CD4-positive, alpha-beta T cell treated with Interleukin-6 at 100 ng/mL for 8 hours (primary cell): ENCODE data around the gene VSIG4.
"Not testable (repeated sequence)": the region's sequence is repeated elsewhere in the genome, so short reads cannot be mapped to it uniquely, and the experiment has no call there.

Experiments used
- DNase-seq: peaks from one replicate; pipeline ENCODE4 v3.0.0-alpha.2; 2020; ENCODE audit warnings: mixed read lengths, low spot score

Gene VSIG4

GRCh38 chrX:66007851-66008250 lies 32.0 kb downstream of the VSIG4 start:
- DNase-seq, result no peak

GRCh38 chrX:66005830-66006449 lies 33.9 kb downstream of the VSIG4 start:
- no peak for DNase-seq

DNA sequence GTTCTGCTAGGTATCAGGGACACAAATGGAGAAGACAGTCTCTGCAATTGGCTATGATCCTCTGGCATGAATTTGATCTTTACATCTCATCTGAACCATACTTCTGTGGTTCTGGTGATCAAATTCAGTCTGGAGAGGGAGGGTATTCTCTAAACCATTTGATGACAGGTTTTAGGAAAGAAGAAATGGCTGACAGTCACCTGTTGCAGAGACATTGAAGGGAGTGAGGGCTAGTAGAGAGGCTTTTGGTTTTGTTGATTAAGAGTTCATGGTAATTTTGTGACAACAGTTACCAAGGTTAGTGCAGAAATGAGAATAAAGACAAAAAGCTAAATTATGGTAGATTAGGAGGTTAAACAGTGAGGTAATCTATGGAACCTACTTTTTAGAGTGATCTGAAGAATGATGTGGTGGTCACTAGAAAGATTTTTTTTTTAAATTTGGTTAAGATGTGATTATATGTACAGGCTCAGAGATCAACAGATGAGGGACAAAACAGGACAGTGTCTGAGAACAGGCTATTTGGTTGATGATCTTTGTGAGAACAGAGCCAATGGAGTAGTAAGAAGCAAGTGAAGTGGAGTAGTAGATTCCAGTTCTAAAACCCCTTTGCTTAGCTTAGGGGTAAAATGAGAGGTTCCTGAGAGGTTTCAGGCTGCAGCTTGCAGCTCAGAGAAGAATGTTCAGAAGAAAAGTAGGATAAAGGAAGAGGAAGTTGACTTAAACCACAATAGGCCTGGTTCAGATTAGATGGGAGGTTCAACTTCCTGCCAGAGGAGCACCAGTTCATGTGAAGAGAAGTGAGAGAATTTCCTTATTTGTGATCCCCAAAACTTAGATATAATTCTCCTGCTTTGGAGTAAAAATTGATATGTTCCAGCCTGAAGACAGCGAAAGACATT lies 34.7 kb downstream of the VSIG4 start:
- peak; percentile 22 for DNase-seq

- no peak for DNase-seq
These were observed 36.8 kb downstream of the VSIG4 start for GRCh38 chrX:66002824-66003680.

DNA sequence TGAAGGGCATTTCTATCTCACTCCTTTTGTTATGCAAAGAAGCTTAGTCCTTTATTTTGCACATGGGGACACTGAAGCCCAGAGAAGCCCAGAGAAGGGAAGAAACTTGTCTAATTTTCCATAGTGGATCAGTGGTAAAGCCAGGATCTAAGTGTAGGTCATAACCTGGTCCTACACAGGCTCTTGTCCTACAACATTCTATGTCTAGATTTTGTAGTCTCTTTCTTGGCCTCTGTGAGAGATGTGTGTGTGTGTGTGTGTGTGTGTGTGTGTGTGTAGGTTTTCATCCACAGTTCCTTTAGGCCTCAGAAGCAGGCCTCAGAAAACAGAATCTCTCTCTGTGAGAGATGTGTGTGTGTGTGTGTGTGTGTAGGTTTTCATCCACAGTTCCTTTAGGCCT lies 38.3 kb downstream of the VSIG4 start:
- DNase-seq, result no peak

DNA sequence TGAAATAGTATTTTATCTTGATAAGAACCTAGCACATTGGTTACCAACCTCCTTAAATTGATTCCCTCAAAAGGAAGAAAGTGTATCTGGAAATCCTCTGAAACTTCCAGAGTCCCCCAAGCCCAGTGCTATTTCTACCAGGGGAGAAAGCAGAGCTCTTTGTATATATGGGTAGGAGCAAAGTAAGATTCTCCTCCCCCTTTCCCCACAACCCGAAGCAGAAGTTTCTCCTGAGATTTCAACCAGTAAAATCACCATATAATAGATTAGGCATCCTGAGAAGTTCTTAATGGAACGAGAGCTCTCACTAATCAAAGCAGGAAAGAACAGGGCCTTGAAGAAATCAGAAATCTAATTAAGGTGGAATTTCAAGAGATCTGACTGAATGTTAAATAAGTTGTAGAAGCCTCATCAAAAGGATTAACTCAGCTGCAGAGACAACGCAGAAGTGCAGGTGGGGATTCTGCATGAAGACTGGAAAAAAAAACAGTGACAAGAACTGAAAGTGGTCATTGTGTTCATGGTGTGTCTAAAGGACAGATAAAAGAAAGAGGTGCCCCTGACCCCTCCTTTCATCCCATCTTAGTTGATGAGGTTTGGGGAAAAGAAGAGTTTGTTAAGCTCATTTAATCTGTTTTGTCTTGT lies 39.1 kb downstream of the VSIG4 start:
- DNase-seq, result no peak

GRCh38 chrX:66000178-66000577 lies 39.7 kb downstream of the VSIG4 start:
- DNase-seq, result no peak

DNA sequence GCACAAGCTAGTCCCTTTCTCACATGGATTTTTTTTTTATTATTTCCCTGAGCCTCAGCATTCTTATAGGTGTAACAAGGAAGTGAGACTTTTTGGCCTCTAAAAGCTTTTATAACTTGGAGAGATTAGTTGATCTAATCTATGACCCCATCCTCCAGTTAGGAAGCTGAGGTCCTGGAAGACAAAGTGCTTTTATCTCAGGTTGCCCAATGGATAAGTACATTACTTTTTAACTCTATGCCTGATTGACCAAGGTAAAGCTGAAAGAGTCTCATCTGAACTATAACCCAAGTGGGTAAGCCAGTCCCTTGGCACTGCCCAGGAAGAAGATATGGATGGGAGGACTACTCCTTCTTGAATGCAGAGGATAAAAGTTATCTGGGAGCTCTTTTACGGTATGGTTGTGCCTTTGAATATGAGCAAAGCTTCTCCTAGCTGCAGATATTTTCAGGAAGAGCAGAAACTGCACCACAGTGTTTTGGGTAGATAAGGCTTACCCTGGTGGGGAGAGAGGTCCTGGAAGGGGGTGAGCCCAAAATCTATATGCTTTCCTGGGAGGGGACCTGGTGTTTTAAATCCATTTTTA lies 40.2 kb downstream of the VSIG4 start:
- DNase-seq, result no peak

DNA sequence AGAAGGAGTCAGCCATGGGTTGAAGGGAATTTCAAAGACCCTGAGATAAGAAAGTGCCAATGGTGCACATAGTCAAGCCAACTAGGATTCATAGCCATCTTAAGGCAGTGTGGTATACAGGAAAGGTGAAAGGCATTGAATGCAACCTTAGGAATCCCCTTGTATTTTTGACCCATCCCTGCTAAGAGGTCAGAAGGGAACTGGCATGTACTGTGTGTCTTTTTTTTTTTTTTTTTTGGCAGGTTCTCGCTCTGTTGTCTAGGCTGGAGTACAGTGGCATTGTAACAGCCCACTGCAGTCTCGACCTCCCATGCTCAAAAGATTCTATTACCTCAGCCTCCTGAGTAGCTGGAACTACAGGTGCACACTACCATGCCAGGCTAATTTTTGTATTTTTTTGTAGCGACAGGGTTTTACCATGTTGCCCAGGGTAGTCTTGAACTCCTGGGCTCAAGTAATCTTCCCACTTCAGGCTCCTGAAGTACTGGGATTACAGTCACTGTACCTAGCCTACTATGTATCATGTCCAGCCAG lies 40.8 kb downstream of the VSIG4 start:
- DNase-seq, result no peak

GRCh38 chrX:65997978-65998717 lies 41.7 kb downstream of the VSIG4 start:
- DNase-seq, result no peak

DNA sequence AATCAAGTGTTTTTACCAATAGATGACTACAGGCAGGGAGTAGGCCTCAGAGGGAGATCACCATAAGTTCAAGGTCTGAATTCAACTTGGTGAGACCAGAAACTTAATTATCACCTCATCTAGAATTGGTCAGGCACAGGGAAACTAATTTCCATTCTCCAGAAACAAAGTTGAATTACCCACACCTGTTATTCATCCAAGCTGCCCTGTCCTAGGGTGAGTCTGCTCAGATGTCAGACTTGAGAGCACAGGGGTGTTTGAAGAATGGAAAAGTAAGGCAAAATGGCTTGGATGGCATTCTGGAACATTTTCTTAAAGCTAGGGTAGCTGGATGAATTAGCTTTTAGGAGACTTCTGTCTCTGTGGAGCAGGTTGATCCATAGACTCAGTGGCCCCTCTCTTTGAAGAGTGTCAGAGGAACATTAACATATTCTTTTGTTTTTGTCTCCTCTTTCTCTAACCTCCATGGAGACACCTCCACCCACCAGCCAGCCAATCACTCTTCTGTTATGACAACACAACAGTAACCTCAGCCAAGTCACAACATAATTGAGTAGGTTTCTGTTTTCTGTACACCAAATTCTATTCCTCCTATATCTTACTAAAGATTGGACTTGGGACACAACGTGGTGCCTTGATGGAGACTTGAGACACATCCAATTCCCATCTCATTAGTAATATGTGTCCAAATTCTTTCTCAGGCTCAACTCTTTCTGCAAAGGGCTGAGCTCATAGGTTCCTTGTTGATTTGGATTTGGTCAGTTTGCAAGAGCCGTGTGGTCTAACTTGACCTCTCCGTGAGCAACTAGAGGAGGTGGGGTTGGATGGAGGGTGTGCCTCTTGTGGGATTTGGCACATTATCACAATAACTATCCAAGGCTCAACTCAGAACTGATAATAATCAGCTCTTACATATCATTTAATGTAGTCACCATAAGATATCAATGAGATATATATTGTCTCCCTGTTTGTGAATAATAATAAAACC lies 45.1 kb downstream of the VSIG4 start:
- DNase-seq, result no peak

DNA sequence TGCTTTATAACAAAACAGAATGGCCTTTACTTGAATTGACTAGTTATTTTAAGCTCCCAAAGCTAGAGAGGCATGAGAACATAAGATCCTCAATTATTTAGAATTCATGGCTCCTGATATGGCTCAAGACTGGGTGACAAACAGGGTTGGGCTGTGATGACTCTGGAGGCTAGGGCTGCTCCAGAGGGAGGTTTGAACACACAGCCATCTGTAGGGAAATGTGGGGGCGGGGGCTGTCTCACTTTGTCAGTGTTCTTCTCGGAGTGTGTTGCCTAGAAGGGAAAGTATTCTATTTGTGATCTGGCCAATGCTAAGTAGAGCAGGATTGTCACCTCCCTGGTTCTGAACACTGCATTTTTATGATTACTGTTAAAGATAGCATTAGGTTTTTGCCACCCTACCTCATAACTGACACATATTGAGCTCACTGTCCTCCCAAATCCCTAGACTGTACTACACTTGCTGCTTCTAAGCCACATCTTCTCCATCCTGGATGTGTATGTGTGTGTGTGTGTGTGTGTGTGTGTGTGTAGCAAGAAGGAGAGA lies 45.9 kb downstream of the VSIG4 start:
- no peak for DNase-seq

- no peak for DNase-seq
These were observed 46.5 kb downstream of the VSIG4 start for GRCh38 chrX:65993332-65993731.

DNA sequence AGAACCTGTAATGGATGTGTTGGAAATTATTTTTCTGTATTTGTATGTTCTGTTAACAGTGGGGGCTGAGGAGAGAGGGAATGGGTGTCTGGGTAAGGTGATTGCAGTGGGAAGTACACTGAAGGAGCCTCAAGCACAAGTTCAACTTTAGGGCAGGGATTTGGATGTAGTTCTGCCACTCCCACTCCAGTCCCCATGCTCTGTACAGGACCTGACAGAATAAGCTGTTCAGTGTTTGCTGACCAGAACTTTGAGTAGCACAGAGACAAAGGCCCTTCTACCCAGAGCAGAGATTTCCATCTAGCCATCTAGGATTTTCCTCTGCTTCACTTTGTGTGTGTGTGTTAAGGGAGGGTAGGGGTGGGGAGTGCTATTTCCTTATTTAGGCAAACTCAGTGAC lies 49.2 kb downstream of the VSIG4 start:
- DNase-seq, result no peak

DNA sequence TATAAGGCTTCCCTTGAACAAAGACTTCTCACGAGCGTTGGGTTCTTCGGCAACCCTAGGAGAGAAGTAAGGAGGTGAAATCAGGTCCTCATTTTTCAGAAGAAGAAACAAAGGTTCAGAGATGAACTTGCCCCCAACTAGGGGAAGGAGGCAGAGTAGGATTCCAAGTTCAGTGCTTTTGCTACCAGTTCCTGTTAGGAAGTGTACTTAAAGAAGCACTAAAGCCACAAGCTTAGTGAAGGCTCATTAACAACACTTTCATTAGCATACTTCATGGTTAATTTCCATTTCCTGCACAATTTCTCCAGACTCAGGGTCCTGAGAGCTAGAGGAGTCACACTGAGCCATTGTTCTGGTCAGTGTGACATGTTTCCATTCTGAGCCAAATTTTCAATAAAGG lies 52.1 kb downstream of the VSIG4 start:
- DNase-seq, result no peak

GRCh38 chrX:65985922-65986588 lies 53.8 kb downstream of the VSIG4 start:
- DNase-seq, result peak; percentile 67

GRCh38 chrX:65985211-65985610 lies 54.7 kb downstream of the VSIG4 start:
- no peak for DNase-seq

- not testable (repeated sequence) for DNase-seq
These were observed 62.7 kb downstream of the VSIG4 start for GRCh38 chrX:65977161-65977560.

DNA sequence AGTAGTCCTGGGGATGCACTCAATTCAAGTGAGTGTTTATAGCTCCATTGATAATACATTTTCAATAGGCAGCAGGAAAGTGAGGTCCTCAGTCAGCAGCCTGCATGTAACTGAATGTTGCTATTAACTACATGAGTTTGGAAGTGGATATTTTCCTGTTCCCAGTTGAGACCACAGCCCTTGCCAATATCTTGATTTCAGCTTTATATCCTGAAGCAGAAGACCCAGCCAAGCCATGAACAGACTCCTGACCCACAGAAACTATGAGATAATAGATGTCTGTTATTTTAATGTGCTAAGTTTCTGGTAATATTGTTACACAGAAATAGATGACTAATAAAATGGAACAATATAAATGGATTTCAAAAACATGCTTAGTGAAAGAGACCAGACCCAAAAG lies 63.7 kb downstream of the VSIG4 start:
- DNase-seq, result no peak
